Esophagus squamous epithelium (tissue), 5 donors: ENCODE data around the gene EPHA5. TPM values are rescaled to one million over a fixed set of nuclear protein-coding genes. Genes with fewer than 3 reads are reported as not detected.

Source experiments
- DNase-seq: peaks from one replicate; lab custom pipeline; 2025; lab: John Stamatoyannopoulos, UW
- H3K27ac ChIP-seq, 4 donors: fragments of 200-600 bp; sonication (generic); one replicate each; pipeline ENCODE4 v1.5.1; 2016 to 2019; ENCODE audit warnings: mild to moderate bottlenecking in 1 of 4
- H3K27me3 ChIP-seq, 4 donors: fragments of 200-600 bp; sonication (generic); 1 replicate in 3 of 4; 2 replicates in 1 of 4; pipeline versions ENCODE4 v1.5.1 to v1.6.0; 2017 to 2021; ENCODE audit warnings: antibody characterized with exemption in 1 of 4
- H3K36me3 ChIP-seq, 3 donors: fragments of 200-600 bp; sonication (generic); one replicate each; pipeline ENCODE4 v1.5.1; 2016 to 2019
- H3K4me1 ChIP-seq, 3 donors: fragments of 200-600 bp; sonication (generic); one replicate each; pipeline ENCODE4 v1.5.1; 2017 to 2019
- H3K4me3 ChIP-seq, 4 donors: fragments of 200-600 bp; sonication (generic); 1 replicate in 3 of 4; 2 replicates in 1 of 4; pipeline ENCODE4 v1.5.1; 2016 to 2019; ENCODE audit warnings: mild to moderate bottlenecking in 2 of 4, moderate library complexity in 1 of 4
- H3K9me3 ChIP-seq, 3 donors: fragments of 200-600 bp; sonication (generic); one replicate each; pipeline ENCODE4 v1.5.1; 2016 to 2019
- POLR2A ChIP-seq, 4 donors: fragments of 450-650 bp; IDR thresholded peaks; one replicate each; pipeline ENCODE4 v1.6.1; 2017; ENCODE audit warnings: antibody characterized with exemption in 4 of 4, mild to moderate bottlenecking in 4 of 4, moderate library complexity in 3 of 4
- WGBS, 2 donors: methylation state at CpG; one replicate each; pipeline ENCODE4 v1.1.5; 2018; 5-methylcytosine and 5-hydroxymethylcytosine counted together
- intact Hi-C: fragments of 100-400 bp; cut with DNase I; formaldehyde crosslinking; loops from one replicate; pipeline ENCODE4 v1.15.0; 2022
- total RNA-seq, 4 donors: library from RNA; depleted of rRNA; stranded (reverse); fragments of >200 nt; gene quantifications; one replicate each; pipeline ENCODE4 v1.1.0, GENCODE V29; 2016
- TF ChIP-seq, protein P1 (sequence below), 6 experiments: fragments of 450-650 bp in 4 of 6; fragments of 200-600 bp in 2 of 6; sonication (generic) in 2 of 6; IDR thresholded peaks; one replicate each; pipeline ENCODE4 v1.5.1; 2016 to 2019; ENCODE audit warnings: antibody characterized with exemption in 6 of 6, mild to moderate bottlenecking in 4 of 6, moderate library complexity in 4 of 6
- donor health status: DM: yes; HTN: yes; CAD: no.

EPHA5 gene
- total RNA-seq, 4 donors from 2014 or later: under 0.01 to 0.06 TPM; not detected in 2

GRCh38 chr4:65653740-65654361 lies 16.4 kb downstream of the EPHA5 start:
- H3K9me3 ChIP-seq: no peaks in the 10 kb centered on the region
- TF ChIP-seq, protein P1, sequence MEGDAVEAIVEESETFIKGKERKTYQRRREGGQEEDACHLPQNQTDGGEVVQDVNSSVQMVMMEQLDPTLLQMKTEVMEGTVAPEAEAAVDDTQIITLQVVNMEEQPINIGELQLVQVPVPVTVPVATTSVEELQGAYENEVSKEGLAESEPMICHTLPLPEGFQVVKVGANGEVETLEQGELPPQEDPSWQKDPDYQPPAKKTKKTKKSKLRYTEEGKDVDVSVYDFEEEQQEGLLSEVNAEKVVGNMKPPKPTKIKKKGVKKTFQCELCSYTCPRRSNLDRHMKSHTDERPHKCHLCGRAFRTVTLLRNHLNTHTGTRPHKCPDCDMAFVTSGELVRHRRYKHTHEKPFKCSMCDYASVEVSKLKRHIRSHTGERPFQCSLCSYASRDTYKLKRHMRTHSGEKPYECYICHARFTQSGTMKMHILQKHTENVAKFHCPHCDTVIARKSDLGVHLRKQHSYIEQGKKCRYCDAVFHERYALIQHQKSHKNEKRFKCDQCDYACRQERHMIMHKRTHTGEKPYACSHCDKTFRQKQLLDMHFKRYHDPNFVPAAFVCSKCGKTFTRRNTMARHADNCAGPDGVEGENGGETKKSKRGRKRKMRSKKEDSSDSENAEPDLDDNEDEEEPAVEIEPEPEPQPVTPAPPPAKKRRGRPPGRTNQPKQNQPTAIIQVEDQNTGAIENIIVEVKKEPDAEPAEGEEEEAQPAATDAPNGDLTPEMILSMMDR (IDR thresholded peaks at IDR 0.05): no peak
- no peak for TF ChIP-seq POLR2A (IDR thresholded peaks at IDR 0.05)
- no peaks in the 10 kb centered on the region for H3K27me3 ChIP-seq
- no peak for DNase-seq
- H3K27ac ChIP-seq: no peak overlapping the region
- WGBS, 2 donors: 69 to 75% methylated on average over 6 of the region's 6 CpGs
- H3K4me3 ChIP-seq: no peak overlapping the region
- no peaks in the 10 kb centered on the region for H3K4me1 ChIP-seq
- intact Hi-C loops: no loop called here
- H3K36me3 ChIP-seq: no peaks in the 10 kb centered on the region

- intact Hi-C loops: no loop called here
- WGBS, 2 donors: 44 to 63% methylated on average over 3 of the region's 3 CpGs
- Histone ChIP-seq H3K27ac (no peak overlapping the region), H3K27me3 (no peaks in the 10 kb centered on the region), H3K36me3 (no peaks in the 10 kb centered on the region), H3K4me1 (no peaks in the 10 kb centered on the region), H3K9me3 (no peaks in the 10 kb centered on the region), H3K4me3 (no peak overlapping the region)
- no peak for DNase-seq
- TF ChIP-seq, protein P1 (IDR thresholded peaks at IDR 0.05): no peak
- no peak for TF ChIP-seq POLR2A (IDR thresholded peaks at IDR 0.05)
These were observed 18.5 kb downstream of the EPHA5 start for GRCh38 chr4:65651751-65652150.

DNA sequence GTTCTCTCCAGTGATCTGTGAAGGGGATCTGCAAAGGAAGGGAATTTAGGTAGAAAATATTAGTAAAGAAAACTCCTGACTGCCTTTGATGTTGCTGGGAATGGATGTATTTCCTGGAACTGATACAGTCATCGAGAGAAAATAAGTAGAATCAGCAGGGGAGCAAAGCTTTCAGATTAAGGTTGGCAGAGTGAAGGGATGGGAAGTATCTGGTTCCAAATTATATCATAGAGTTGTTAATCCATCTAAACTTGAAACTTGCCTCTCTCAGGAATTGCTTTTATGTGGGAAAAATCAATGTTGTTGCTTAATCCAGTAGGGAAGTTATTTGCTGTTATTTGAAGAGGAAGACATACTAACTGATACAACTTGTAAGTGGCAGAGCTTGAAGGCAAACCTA lies 19.3 kb downstream of the EPHA5 start:
- H3K4me1 ChIP-seq: no peaks in the 10 kb centered on the region
- H3K27me3 ChIP-seq: no peaks in the 10 kb centered on the region
- TF ChIP-seq, protein P1 (IDR thresholded peaks at IDR 0.05): no peak
- no peak for TF ChIP-seq POLR2A (IDR thresholded peaks at IDR 0.05)
- no peak overlapping the region for H3K4me3 ChIP-seq
- no peaks in the 10 kb centered on the region for H3K9me3 ChIP-seq
- no peaks in the 10 kb centered on the region for H3K36me3 ChIP-seq
- H3K27ac ChIP-seq: no peak overlapping the region
- no peak for DNase-seq
- 31 to 47% methylated on average over 1 of the region's 1 CpG for WGBS, 2 donors
- intact Hi-C loops: no loop called here

GRCh38 chr4:65646136-65646535 lies 24.2 kb downstream of the EPHA5 start:
- 82% methylated on average over 1 of the region's 1 CpG for WGBS, 2 donors
- intact Hi-C loops: no loop called here

GRCh38 chr4:65645185-65645584 lies 25.1 kb downstream of the EPHA5 start:
- Histone ChIP-seq H3K36me3 (no peaks in the 10 kb centered on the region), H3K27ac (no peak overlapping the region), H3K4me1 (no peaks in the 10 kb centered on the region), H3K9me3 (no peaks in the 10 kb centered on the region), H3K4me3 (no peak overlapping the region), H3K27me3 (no peaks in the 10 kb centered on the region)
- no peak for TF ChIP-seq POLR2A (IDR thresholded peaks at IDR 0.05)
- TF ChIP-seq, protein P1 (IDR thresholded peaks at IDR 0.05): no peak
- DNase-seq: no peak
- WGBS, 2 donors: 33% methylated on average over 1 of the region's 1 CpG
- intact Hi-C loops: no loop called here

More at GRCh38 chr4:65646136-65646535, 24.2 kb downstream of the EPHA5 start:
- DNase-seq: no peak
- no peaks in the 10 kb centered on the region for H3K36me3 ChIP-seq
- H3K4me3 ChIP-seq: no peak overlapping the region
- no peaks in the 10 kb centered on the region for H3K9me3 ChIP-seq
- no peaks in the 10 kb centered on the region for H3K4me1 ChIP-seq
- no peak overlapping the region for H3K27ac ChIP-seq
- no peaks in the 10 kb centered on the region for H3K27me3 ChIP-seq
- TF ChIP-seq POLR2A (IDR thresholded peaks at IDR 0.05): no peak
- TF ChIP-seq, protein P1 (IDR thresholded peaks at IDR 0.05): no peak
